Cardiac muscle cell (in vitro differentiated cells and primary cell): Measurements from ENCODE around the gene PKD1. TPM values are rescaled to one million over a fixed set of nuclear protein-coding genes. Genes with fewer than 3 reads are reported as not detected.
"Not testable (repeated sequence)": the region's sequence is repeated elsewhere in the genome, so short reads cannot be mapped to it uniquely, and the experiment has no call there.

Experiments
- DNase-seq, 2 donors: peaks; one replicate each; pipeline versions ENCODE4 v3.0.0 to v3.0.0-alpha.2; 2010 to 2017; ENCODE audit warnings: low read depth in 1 of 2, low spot score in 1 of 2
- H3K27ac ChIP-seq: fragments of 200-600 bp; sonication (generic); 2 replicates; pipeline ENCODE4 v1.5.1; 2016
- H3K27me3 ChIP-seq: fragments of 200-600 bp; sonication (generic); 2 replicates; pipeline ENCODE4 v1.6.0; 2016; ENCODE audit warnings: control low read depth
- H3K36me3 ChIP-seq: fragments of 200-600 bp; sonication (generic); 2 replicates; pipeline ENCODE4 v1.5.1; 2016; ENCODE audit warnings: control low read depth
- H3K4me1 ChIP-seq: fragments of 200-600 bp; sonication (generic); 2 replicates; pipeline ENCODE4 v1.8.1; 2017; ENCODE audit warnings: low read depth, mild to moderate bottlenecking, mixed run types
- H3K4me3 ChIP-seq: fragments of 200-600 bp; sonication (generic); 2 replicates; pipeline ENCODE4 v1.5.1; 2016; ENCODE audit warnings: mild to moderate bottlenecking
- H3K9me3 ChIP-seq: fragments of 200-600 bp; sonication (generic); 2 replicates; pipeline ENCODE4 v1.5.1; 2017; ENCODE audit warnings: low read depth, mild to moderate bottlenecking, control low read depth
- polyA plus RNA-seq: library from polyadenylated mRNA; unstranded; fragments of >200 nt; fragmentation: Nextera tagmentation; extraction: Ambion mirVana; gene quantifications from 2 replicates; pipeline ENCODE4 v1.2.1, GENCODE V29; 2016
- total RNA-seq: library from RNA; depleted of rRNA; stranded (reverse); fragments of >200 nt; gene quantifications from 2 replicates; pipeline ENCODE4 v1.2.3, GENCODE V29; 2016
- TF ChIP-seq, protein P1 (sequence below): IDR thresholded peaks from 2 replicates; pipeline ENCODE4 v1.5.1; 2012; ENCODE audit warnings: low read depth, mild to moderate bottlenecking, low read length

Gene PKD1
- total and polyA plus RNA-seq, 2 experiments from 2014 or later, result 49.9 to 206 TPM

DNA sequence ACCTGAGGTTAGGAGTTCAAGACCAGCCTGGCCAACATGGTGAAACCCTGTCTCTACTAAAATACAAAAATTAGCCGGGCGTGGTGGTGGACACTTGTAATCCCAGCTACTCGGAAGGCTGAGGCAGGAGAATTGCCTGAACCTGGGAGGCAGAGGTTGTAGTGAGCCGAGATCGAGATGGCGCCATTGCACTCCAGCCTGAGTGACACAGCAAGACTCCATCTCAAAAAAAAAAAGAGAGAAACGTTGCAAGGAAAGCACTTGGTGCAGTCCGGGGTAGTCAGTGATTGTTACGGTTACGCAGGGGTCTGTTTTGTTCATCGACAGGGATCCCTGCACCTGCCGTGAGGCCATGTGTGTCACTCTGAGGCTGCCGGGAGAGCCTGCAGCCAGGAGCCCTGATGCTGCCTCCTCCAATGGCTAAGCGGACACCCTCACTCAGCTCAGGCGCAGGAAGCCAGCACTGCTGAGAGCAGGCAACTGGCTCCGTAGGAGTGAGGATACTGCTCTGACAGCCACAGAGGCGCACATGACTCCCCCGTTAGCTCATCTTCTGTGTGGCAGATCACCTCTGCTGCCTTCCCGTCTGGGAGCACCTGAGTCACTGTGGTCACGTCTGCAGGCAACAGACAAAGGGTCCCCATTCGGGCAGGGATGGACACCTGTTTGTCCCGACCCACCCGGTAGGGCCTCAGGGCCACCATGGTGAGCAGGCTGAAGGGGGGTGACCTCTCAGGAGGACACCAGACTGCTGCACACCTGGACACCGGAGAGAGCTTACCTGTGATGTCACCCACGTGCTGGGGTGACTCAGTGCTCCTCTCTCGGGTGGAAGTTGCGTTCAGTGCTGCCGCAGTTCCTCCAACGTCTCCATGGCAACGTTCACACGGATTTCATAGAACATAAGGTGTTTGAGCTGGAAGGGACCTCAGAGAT is 7.5 kb upstream of the PKD1 start:
- no peak for DNase-seq
- no peak overlapping the region for H3K27ac ChIP-seq
- TF ChIP-seq, protein P1, sequence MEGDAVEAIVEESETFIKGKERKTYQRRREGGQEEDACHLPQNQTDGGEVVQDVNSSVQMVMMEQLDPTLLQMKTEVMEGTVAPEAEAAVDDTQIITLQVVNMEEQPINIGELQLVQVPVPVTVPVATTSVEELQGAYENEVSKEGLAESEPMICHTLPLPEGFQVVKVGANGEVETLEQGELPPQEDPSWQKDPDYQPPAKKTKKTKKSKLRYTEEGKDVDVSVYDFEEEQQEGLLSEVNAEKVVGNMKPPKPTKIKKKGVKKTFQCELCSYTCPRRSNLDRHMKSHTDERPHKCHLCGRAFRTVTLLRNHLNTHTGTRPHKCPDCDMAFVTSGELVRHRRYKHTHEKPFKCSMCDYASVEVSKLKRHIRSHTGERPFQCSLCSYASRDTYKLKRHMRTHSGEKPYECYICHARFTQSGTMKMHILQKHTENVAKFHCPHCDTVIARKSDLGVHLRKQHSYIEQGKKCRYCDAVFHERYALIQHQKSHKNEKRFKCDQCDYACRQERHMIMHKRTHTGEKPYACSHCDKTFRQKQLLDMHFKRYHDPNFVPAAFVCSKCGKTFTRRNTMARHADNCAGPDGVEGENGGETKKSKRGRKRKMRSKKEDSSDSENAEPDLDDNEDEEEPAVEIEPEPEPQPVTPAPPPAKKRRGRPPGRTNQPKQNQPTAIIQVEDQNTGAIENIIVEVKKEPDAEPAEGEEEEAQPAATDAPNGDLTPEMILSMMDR, result no peak

DNA sequence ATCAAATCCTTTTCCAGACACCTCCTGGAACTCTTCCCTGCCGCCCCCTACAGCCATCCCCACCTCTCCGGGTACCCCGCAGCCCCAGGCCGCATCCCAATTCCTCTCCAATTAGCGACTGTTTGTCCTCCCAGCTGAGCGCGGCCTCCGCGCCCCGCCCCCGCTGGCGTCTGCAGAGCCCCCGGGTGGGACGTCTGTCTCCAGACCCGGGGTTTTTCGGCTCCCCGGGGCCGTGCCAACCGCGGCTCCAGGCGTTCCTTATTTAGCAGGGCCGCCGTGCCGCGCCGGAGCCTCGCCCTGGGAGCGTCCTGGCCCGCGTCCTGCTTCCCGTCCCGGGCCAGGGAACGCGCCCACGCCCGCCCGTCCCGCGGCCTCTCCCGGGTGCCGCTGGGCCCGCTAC is 627 bp downstream of the PKD1 start:
- Histone ChIP-seq H3K27ac (peak overlapping the region; percentile 54), H3K4me3 (peak overlapping the region; percentile 58)
- DNase-seq, H3K36me3 ChIP-seq, H3K9me3 ChIP-seq, H3K27me3 ChIP-seq, H3K4me1 ChIP-seq: not testable (repeated sequence)

More for the DNA sequence above, 7.5 kb upstream of the PKD1 start:
- H3K4me3 ChIP-seq, result no peak overlapping the region
- no peaks in the 10 kb centered on the region for H3K9me3 ChIP-seq
- H3K27me3 ChIP-seq, result no peaks in the 10 kb centered on the region
- no peaks in the 10 kb centered on the region for H3K36me3 ChIP-seq
- no peaks in the 10 kb centered on the region for H3K4me1 ChIP-seq

DNA sequence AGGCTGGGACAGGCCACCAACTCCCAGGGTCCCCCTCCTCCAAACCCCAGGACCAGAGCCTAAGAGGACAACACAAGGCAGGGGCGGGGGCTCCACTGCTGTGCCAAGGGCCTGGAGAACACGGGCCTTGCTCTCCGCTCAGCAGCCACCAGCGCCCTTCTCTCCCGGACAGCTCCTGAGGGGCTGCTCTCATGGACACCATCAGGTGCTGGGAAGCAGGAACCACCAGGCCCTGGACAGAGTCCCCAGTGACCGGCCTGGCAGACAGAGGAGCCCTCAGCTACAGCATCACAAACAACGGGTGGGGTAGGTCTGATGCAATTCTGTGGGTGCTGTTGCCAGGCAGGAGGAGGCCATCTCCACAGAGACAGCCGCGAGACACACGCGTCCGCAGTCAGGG is 1.9 kb downstream of the PKD1 start:
- DNase-seq, H3K36me3 ChIP-seq, H3K9me3 ChIP-seq, H3K4me1 ChIP-seq, H3K27me3 ChIP-seq, H3K27ac ChIP-seq, H3K4me3 ChIP-seq: not testable (repeated sequence)

DNA sequence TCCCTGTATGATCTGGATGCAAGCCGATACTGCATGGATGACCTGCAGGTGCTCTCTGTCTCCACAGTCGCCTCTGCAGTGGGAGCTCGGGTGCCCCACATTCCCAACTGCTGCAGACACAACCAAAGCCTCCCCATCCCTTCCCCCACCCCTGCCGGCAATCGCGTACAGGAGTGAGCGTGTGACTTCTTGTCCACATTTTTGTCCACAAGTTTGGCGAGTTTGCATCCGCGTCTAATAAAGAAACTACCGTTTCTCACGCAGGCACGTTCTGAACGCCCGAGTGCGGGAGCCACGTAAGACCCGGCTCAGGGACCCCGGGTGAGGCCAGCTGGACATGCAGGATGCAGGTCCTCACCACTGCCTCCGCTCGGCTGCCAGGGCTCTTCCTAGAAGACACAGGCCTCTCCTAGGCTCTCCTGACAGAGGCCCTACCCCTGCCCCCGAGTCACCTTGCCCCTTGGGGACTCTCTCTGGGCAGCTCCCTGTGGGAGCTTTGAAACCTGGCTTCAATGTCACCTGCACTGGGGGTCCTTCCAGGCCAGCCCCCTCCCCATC is 5.7 kb downstream of the PKD1 start:
- not testable (repeated sequence) for DNase-seq, H3K36me3 ChIP-seq, H3K27ac ChIP-seq, H3K4me3 ChIP-seq, H3K4me1 ChIP-seq, H3K9me3 ChIP-seq, H3K27me3 ChIP-seq

DNA sequence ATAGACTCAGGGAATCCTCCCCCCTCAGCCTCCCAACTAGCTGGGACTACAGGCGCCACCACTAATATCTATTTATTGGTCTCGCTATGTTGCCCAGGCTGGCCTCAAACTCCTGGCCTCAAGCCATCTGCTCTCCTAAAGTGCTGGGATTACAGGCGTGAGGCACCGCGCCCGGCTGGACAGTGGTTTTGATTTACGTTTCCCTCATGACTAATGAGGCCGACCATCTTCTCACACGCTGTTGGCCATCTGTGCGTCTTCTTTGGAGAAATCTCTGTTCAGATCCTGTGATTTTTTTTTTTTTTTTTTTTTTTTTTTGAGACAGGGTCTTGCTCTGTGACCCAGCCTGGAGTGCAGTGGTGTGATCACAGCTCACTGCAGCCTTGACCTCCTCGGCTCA is 6.4 kb downstream of the PKD1 start:
- H3K27ac ChIP-seq, H3K27me3 ChIP-seq, H3K36me3 ChIP-seq, H3K9me3 ChIP-seq, H3K4me3 ChIP-seq: not testable (repeated sequence)
- DNase-seq, result peak in 1 of 2 donors; percentile 55
- H3K4me1 ChIP-seq, result peaks cover 14% of the 10 kb centered on the region

DNA sequence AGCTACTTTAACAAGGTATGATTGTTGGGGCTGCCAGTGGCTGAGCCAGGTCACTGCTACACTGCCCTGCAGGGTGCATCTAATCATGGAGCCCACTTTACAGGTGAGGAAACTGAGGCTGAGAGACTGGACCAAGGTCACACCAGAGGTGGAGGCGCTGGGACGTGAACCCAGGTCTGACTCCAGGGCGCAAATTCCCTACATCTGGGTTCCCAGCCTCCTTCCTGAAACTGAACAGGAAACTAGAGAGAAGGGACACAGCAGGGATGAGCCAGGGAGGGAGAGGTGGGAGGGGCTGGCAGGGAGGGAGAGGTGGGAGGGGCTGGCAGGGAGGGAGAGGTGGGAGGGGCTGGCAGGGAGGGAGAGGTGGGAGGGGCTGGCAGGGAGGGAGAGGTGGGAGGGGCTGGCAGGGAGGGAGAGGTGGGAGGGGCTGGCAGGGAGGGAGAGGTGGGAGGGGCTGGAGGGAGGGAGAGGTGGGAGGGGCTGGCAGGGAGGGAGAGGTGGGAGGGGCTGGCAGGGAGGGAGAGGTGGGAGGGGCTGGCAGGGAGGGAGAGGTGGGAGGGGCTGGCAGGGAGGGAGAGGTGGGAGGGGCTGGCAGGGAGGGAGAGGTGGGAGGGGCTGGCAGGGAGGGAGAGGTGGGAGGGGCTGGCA is 7.9 kb downstream of the PKD1 start:
- H3K4me3 ChIP-seq, H3K27me3 ChIP-seq, H3K9me3 ChIP-seq, H3K36me3 ChIP-seq, H3K27ac ChIP-seq: not testable (repeated sequence)
- peaks cover 16% of the 10 kb centered on the region for H3K4me1 ChIP-seq
- peak in 1 of 2 donors; percentile 61 for DNase-seq

DNA sequence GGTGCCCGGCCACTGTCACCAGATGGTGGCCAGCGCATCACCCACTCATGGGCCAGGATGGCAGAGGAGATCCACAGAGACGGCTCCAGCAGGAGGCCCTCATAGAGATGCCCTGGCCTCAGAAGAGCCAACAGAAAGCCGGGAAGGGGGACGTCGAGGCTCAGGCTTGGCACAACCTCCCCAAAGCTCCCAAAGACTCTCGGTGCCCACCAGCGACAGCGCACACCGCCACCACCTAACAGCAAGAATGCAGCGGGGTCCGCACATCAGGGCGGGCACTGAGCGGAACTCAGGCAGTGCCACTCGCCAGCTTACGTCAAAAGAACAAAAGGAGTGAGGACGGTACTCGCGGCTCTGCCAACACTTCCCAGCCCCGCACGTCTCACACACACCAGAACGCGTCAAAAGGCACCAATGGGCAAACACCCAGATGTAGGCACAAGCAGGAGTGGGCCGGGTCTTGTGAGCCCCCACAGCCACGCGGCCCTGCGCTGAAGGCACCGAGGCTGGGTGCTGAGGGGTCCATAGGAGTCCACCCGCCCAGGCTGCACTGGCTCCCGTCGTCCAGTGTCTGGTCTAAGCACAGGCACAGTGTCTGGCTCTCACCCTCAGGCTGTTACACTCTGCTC is 8.7 kb downstream of the PKD1 start:
- not testable (repeated sequence) for H3K9me3 ChIP-seq, H3K4me3 ChIP-seq, H3K27ac ChIP-seq, H3K27me3 ChIP-seq, DNase-seq, H3K36me3 ChIP-seq
- peaks cover 16% of the 10 kb centered on the region for H3K4me1 ChIP-seq

DNA sequence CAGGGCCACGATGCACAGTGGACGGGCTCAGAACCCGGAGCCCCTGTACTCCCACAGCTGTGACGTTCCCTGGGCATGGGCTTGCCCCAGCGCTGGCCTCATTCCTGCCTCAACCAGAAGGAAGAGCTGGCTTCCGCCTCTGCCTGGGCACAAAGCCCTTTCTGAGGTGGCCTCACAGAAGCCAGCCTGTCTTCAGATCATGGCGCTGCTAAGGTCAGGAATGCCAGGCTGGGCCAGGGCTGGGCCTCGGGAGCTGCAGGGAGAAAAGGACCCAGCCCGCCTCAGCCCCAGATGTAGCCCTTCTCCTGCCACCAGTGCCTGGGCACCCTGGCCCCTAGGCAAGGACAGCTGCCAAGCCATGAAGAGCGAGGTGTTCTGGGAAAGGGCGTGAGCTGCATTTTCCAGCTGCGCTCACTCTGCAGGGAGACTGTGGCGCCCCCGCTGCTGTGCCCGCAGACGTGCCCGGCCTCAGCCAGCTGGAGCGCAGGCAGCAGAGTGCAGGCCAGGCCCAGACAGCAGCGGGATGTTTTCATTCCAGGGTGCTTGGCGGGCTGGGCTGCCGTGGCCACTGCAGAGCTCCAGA is 9.4 kb downstream of the PKD1 start:
- H3K4me3 ChIP-seq, H3K36me3 ChIP-seq, DNase-seq, H3K27me3 ChIP-seq, H3K27ac ChIP-seq, H3K9me3 ChIP-seq: not testable (repeated sequence)
- peaks cover 16% of the 10 kb centered on the region for H3K4me1 ChIP-seq

DNA sequence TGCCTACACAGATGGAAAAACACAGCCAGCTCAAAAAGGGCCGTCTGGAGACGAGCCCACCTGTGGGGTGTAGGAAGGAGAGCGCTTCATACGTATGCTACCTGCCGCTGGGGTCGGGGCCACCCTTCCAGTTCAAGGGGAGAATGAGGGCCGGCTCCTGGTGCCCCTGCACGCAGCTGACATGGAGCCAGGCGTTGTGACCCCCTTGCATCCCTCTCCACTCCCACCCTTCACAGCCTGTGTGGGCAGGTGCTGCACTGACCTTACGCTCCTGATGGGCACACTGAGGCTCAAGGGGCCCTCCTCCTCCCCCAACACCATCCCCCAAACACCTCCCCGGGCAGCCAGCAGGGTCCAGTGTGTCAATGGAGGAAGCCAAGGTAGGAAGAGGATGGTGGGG is 10.1 kb downstream of the PKD1 start:
- H3K4me1 ChIP-seq, result peaks cover 16% of the 10 kb centered on the region
- H3K27ac ChIP-seq, result peak overlapping the region; percentile 96
- H3K27me3 ChIP-seq, H3K4me3 ChIP-seq, H3K36me3 ChIP-seq, H3K9me3 ChIP-seq, DNase-seq: not testable (repeated sequence)

DNA sequence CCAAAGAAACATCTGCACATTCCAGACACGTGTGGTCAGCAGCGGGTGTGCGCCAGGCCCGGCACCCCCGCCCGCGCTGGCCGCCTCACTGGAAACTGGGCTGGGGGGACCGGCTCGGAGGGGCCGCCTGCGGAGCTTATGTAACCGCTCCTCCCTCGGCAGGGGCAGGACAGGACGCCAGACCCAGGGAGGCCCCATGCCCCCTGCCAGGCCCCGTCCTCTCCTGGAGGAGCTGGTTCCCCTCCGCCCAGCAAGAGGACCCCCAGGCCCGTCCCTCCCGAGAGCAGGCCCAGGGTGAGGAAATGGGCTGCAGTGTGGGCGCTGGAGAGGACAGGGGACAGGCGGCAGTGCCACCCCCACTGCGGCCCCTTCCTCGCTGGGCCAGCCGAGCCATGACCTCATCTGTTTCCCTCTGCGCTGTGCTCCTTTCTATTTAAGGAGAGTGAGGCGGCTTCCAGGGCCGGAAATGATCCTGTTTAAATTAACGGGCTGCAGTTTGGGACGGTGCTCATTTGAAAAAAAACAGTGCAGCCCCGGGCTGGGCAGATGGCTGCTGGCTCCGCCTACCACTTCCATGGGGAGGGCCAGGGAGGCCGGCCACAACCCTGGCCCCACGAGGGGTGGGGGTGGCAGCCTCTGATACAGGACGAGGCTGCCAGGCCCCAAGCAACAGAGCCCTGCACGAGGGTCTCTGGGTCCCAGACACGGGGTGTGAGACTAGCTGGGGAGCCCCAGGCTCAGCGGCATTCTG is 10.8 kb downstream of the PKD1 start:
- DNase-seq, result peak; percentile 63 to 71
- H3K27me3 ChIP-seq, H3K36me3 ChIP-seq, H3K9me3 ChIP-seq: not testable (repeated sequence)
- Histone ChIP-seq H3K27ac (peak overlapping the region; percentile 96), H3K4me1 (peaks cover 16% of the 10 kb centered on the region), H3K4me3 (peak overlapping the region; percentile 10)

DNA sequence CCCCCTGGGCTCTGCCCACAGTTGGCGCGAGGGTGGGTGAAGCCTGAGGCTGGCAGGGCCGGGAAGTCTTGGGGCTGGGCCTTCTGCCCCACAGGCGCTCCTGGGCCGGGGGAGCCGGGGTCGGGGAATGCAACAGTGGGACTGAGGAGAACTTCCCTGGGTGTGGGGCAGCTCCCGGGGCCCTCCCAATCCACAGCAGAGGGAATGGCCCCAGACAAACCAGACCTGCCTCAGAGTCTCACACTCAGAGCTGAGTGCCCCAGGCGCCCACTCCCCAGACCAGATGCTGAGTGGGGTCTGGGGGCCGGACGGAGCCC is 11.4 kb downstream of the PKD1 start:
- not testable (repeated sequence) for H3K9me3 ChIP-seq, H3K27me3 ChIP-seq, DNase-seq, H3K36me3 ChIP-seq
- Histone ChIP-seq H3K27ac (peak overlapping the region; percentile 96), H3K4me3 (peak overlapping the region; percentile 10), H3K4me1 (peaks cover 16% of the 10 kb centered on the region)
